Tibial nerve (tissue), 4 donors: ENCODE measurements around the gene NUBP2.

ENCODE experiments used
- CTCF ChIP-seq, 5 experiments: fragments of 200-600 bp in 3 of 5; fragments of 450-650 bp in 2 of 5; sonication (generic) in 3 of 5; IDR thresholded peaks; one replicate each; pipeline ENCODE4 v1.5.1; 2016 to 2019; ENCODE audit warnings: antibody characterized with exemption in 5 of 5, mild to moderate bottlenecking in 3 of 5, moderate library complexity in 2 of 5
- EP300 ChIP-seq, 2 donors: sonication (generic); formaldehyde crosslinking; IDR thresholded peaks; one replicate each; pipeline ENCODE4 v1.6.1; 2017; ENCODE audit warnings: antibody characterized with exemption in 2 of 2, mild to moderate bottlenecking in 1 of 2
- POLR2A ChIP-seq, 2 donors: fragments of 450-650 bp; IDR thresholded peaks; one replicate each; pipeline ENCODE4 v1.6.1; 2017; ENCODE audit warnings: antibody characterized with exemption in 2 of 2, mild to moderate bottlenecking in 2 of 2, moderate library complexity in 2 of 2

- TF ChIP-seq CTCF (IDR thresholded peaks at IDR 0.05) (no peak), POLR2A (IDR thresholded peaks at IDR 0.05) (no peak), EP300 (IDR thresholded peaks at IDR 0.05) (no peak)
Measured at GRCh38 chr16:1808691-1809090, 25.9 kb downstream of the NUBP2 start.
